DMS79 treated with DMSO at 0.1 percent for 48 hours (cell line): Measurements from ENCODE around the gene TRMT5.

Experiments
- DNase-seq: peaks from one replicate; lab custom pipeline; 2025; lab: John Stamatoyannopoulos, UW

Gene TRMT5

DNA sequence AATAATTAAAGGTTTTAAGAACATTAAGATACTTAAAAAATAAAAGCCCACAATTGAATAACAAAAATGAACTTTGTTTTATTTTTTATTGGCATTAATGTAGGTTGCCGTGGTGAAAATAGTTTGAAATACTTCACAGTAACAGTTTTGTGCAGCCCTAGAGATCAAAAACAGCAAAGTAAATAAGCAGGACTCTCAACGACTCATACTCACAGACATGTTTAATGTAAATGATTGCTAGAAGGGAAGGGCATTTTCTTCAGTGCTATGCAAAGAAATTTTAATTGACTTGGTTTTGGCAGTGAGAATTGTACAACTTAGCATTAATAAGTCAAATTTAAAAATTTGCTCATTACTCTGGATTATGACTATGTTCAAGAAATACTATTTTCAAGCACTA is 16.0 kb downstream of the TRMT5 start:
- DNase-seq, result no peak

DNA sequence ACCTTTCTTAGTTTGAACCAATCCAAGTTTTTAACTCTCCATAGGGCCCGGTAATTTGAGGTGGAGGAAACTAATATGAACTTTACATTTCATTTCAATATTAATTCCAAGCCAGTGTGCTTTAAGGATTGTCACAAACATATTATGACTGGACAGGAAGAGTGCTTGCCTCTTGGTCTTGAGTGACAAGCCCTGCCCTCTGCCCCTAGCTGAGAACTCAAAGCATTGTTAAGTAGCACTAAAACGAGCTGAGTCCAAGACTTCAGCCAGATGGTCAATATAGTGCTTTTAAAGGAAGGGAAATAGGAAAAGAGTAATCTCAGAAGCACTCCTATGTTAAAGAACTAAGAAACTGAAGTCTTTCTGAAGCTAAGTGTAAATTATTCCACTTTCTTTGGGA is 17.1 kb downstream of the TRMT5 start:
- DNase-seq, result no peak

DNA sequence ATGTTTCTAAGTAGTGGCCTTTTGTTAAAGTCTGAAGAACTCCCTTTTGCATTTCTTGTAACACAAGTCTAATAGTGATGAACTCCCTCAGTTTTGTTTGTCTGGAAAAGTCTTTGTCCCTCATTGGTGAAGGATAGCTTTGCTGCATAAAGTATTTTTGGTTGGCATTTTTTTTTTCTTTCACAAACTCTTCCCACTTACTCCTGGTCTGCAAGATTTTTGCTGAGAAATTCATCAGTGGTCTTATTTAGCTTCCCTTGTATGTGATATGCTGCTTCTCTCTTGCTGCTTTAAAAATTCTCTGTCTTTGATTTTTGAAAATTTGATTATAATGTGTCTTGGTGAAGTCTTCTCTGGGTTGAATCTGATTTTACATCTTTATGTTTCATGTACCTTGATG is 22.7 kb downstream of the TRMT5 start:
- DNase-seq, result no peak

DNA sequence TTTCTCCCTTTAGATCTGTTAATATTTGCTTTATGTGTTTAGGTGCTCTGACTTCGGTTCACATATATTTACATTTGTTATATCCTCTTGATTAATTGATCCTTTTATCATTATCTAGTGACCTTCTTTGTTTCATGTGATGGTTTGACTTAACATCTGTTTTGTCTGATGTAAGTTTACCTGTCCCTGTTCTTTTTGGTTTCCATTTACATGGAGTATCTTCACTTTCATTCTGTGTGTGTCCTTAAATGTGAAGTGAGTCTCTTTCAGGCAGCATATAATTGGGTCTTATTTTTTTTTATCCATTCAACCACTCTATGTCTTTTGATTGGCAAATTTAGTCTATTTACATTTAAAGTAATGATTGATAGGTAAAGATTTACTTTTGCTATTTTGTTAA is 24.2 kb downstream of the TRMT5 start:
- no peak for DNase-seq

DNA sequence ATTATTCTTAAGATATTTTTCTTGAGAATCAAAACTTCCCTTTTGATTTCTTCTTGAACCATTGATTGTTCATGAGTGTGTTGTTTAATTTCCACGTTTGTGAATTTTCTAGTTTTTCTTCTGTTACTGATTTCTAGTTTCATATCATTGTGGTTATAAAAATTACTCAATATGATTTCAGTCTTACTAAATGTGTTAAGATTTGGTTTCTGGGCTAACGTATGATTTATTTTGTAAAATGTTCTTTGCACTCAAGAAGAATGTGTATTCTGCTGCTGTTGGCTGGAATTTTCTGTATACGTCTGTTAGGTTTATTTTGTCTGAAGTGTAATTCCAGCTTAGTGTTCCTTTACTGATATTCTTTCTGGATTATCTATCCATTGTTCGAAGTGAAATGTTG is 24.7 kb downstream of the TRMT5 start:
- DNase-seq, result no peak

DNA sequence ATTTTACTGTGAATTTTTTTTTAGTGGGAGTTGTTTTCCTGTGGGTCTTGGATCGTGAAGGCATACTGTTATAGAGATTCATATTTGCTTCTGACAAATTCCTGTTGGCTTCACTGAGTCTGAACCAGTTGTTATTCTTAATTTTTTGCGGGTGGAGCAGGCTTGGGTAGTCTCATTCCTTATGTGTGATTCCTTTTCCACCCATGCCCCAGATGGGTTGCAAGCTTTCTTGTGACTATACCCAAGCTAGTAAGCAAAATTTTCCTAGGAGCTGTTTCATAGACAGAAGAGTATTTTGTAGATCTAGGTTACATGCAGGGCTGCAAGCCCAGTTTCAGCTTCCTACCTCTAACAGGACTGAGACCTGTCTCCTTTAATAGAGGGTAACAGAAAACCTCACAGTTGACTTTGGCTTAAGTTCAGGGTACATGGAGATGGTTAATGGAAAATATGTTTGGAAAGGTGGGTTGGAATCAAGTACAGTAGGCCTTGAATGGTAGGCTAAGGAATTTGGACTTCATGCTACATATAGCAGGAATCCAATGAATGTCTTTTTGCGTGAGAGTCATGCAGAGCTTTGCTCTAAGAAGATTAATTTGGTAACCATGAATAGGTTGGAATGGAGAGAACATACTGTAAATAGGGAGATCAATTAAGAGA is 29.0 kb downstream of the TRMT5 start:
- no peak for DNase-seq

DNA sequence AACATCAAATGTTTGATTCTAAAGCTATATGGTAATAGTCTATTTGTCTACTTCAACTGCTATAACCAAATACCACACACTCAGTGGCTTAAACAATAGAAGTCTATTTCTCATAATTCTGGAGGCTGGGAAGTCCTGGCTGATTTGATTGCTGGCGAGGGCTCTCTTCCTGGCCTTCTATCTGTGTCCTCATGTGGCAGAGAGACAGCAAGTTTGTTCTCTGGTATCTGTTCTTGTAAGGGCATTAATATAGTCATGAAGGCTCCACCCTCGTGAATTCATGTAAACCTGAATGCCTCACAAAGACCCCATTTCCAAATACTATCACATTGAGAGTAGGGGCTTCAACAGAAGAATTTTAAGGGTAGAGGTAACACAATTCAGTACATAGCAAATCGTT is 34.1 kb downstream of the TRMT5 start:
- no peak for DNase-seq

DNA sequence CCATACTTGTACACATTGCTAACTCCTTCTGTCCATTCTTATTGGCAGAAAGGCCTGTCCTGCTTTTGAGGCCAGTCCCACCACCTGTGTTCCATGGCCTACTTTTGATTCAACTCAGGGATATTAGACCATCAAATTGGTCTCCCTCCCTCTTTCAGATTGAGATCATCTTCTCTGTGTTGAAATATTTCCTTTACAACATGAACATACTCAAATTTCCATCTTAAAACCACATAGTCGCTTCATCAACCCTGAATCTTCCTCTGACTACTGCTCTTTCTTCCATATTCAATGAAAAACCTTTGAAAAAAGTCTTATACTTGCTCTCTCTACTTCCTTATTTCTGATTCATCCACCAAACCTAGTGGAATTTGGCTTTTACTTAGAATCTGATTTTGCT is 34.9 kb downstream of the TRMT5 start:
- DNase-seq, result no peak

DNA sequence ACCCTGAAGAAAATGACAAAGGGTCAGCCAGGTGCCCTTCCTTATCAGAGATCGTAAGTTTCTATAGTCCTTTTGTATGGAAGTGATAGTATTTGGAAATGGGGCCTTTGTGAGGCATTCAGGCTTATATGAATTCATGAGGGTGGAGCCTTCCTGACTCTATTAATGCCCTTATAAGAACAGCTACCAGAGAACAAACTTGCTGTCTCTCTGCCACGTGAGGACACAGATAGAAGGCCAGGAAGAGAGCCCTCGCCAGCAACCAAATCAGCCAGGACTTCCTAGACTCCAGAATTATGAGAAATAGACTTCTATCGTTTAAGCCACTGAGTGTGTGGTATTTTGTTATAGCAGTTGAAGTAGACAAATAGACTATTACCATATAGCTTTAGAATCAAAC is 36.7 kb downstream of the TRMT5 start:
- DNase-seq, result no peak

DNA sequence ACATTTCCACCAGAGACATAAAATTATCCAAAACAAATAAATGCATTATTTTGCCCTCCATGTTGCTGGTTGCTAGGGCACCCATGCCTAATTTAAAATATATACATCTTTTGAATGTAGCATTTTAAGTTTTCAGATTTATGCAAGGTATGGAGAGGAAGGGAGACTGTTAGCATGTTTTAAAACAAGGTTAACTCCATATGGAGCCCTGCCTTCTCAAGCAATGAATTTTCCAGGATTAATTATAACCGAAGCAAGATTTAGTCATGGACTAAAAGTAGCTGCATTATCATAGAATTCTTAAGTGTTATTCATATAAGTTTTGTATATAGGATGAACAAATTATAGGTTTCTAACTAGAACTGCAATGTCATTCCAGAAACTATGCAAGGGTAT is 37.2 kb downstream of the TRMT5 start:
- DNase-seq, result no peak

DNA sequence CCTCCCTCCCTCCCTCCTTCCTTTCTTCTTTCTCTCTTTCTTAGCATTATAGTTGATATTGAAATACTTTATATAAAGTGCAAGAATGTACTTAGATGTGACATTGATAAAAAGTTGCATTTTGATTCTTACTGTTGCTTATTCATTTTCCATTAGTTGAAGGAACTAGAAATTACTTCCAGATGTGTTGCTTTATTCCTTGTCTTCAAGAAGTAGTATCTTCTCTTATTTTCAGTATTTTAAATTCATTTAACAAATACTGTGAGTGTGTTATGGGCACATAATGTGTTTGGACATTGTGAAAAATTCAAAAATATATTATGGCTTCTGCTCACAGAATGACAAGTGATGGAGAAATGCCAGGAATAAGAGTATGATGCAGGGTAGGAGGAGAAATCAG is 45.6 kb downstream of the TRMT5 start:
- no peak for DNase-seq

DNA sequence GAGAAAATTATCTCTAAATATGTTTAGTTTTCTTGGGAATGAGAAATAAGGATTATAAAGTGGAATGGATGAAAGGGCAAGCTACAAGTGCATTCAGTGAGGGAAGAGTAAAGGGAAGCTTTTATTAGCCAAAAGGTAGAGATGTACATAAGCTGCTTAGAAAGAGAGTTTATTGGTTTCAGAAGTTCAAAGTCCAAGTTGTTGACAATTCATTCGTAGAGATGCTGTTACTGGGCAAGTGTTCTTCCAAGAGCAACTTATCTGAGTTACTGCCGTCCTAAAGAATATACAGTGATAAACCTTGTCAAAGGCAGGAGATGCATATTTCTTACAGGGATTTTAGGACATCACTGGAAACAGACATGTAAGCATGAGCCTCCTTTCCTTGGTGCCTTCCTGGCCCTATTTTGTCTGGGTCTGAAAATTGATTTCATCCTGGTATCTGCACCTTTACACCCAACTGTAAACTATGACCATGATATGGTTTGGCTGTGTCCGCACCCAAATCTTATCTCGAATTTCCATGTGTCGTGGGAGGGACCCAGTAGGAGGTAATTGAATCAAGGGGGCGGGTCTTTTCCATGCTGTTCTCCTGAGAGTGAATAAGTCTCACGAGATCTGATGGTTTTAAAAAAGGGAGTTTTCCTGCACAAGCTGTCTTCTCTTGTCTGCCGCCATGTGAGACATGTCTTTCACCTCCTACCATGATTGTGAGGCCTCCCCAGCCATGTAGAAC is 46.8 kb downstream of the TRMT5 start:
- DNase-seq, result no peak

DNA sequence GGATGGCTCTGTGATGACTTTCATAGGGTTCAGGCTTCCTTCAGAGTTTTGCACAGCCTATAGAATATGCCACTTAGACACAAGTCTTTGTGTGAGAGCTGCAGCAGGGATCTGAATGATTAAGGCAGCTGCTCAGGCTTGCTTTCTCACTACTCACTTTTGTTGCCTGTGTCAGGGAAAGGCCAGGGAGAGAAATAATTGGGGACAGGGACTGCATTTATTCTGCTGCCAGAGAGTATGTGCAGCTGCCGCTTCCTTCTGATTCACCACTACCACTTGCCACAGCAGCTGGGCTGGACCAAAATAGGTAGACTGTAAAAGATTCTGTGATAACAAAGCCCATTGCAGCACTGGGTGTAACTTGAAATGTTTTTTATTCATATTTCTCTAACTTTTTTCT is 49.7 kb downstream of the TRMT5 start:
- DNase-seq, result no peak

DNA sequence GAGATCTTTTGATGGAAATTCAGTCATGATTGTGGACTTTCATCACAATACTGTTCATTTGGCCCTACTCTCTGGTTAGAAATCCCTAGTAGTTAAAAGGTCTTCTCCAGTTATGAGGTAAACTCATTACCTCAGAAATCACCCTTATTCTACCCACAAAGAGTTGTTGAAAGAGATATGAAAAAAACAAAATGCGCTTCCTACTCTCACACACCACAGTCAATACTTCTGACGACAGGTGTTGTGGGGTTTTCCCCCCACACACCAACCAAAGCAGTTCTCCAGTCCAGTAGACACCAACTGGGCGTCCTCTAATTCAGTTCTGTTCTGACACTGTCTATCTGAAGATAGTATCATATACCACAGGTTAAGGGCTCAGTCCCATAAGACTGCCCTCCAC is 54.9 kb downstream of the TRMT5 start:
- DNase-seq, result no peak

DNA sequence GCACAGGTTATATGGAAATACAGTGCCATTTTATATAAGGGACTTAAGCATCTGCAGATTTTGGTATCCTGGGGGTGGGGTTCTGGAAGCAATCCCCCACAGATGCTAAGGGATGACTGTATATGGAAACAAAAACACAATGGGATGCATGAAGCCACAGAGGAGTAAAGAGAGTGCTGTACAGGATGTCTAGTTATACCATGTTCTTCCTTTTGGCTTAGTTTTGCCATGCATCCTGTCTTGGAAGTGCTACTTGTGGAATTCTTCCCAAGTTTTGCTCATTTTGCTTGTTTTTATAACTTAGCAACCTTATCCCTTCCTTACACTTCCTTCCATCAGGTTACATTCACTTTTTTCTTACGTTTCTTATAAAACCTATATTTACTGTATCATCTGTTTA is 55.6 kb downstream of the TRMT5 start:
- no peak for DNase-seq

DNA sequence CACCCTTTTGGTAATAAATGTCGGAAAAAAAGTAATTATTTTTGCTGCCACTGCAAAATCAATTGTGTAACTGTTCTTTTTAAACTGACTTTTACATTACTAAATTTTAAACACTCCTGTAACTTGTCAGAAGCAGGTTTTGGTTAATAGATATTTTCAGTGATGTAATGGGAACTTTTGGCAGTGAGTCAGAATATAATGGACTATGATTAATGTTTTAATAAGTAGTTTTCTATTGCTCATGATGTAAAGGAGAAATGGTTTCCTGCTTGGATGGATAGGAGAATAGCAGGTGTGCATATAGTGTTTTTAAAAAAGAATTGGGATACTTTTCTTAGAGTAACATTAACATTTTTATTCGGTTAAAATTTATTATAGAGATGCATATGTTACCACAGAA is 58.8 kb downstream of the TRMT5 start:
- no peak for DNase-seq
